Spleen (tissue), 7 donors: Measurements from ENCODE around the gene ZDHHC1.

Experiments used
- POLR2A ChIP-seq, 3 donors: fragments of 450-650 bp; IDR thresholded peaks; one replicate each; pipeline ENCODE4 v1.5.1; 2017; ENCODE audit warnings: antibody characterized with exemption in 3 of 3, mild to moderate bottlenecking in 1 of 3
- POLR2AphosphoS5 ChIP-seq, 3 donors: sonication (generic); formaldehyde crosslinking; IDR thresholded peaks; one replicate each; pipeline ENCODE4 v1.5.1; 2017; ENCODE audit warnings: antibody characterized with exemption in 3 of 3
- TF ChIP-seq, protein P1 (sequence below), 11 experiments: fragments of 200-600 bp in 7 of 11; fragments of 450-650 bp in 4 of 11; sonication (generic) in 4 of 11; IDR thresholded peaks in 8 of 11; conservative IDR thresholded peaks in 3 of 11; 1 replicate in 7 of 11; 2 replicates in 4 of 11; pipeline versions ENCODE4 v1.4.0 to v1.8.0; 2016 to 2021; ENCODE audit warnings: antibody characterized with exemption in 11 of 11, inconsistent platforms in 4 of 11, mild to moderate bottlenecking in 1 of 11
- donor health status: DM: no; HTN: no; CAD: no; lungs with moderate emphysema.
- donor health status: DM: no; HTN: no; CAD: no.
- donor health status: DM: no; HTN: no; CAD: no.

- TF ChIP-seq POLR2AphosphoS5 (IDR thresholded peaks at IDR 0.05) = no peak
- TF ChIP-seq, protein P1, sequence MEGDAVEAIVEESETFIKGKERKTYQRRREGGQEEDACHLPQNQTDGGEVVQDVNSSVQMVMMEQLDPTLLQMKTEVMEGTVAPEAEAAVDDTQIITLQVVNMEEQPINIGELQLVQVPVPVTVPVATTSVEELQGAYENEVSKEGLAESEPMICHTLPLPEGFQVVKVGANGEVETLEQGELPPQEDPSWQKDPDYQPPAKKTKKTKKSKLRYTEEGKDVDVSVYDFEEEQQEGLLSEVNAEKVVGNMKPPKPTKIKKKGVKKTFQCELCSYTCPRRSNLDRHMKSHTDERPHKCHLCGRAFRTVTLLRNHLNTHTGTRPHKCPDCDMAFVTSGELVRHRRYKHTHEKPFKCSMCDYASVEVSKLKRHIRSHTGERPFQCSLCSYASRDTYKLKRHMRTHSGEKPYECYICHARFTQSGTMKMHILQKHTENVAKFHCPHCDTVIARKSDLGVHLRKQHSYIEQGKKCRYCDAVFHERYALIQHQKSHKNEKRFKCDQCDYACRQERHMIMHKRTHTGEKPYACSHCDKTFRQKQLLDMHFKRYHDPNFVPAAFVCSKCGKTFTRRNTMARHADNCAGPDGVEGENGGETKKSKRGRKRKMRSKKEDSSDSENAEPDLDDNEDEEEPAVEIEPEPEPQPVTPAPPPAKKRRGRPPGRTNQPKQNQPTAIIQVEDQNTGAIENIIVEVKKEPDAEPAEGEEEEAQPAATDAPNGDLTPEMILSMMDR (IDR thresholded peaks at IDR 0.05 in 8 of 11, conservative IDR thresholded peaks at IDR 0.05 in 3 of 11) = peak in 6 of 11 experiments; percentile 4 to 56 (median 38)
- no peak for TF ChIP-seq POLR2A (IDR thresholded peaks at IDR 0.05)
Measured at GRCh38 chr16:67399749-67400704, 16.2 kb downstream of the ZDHHC1 start.
